Lower leg skin (tissue), 4 donors: ENCODE results near the gene KLHL6. TPM values are rescaled to one million over a fixed set of nuclear protein-coding genes. Genes with fewer than 3 reads are reported as not detected.
"Not testable (repeated sequence)": the region's sequence is repeated elsewhere in the genome, so short reads cannot be mapped to it uniquely, and the experiment has no call there.

Experiments used
- DNase-seq, 2 donors: peaks; one replicate each; pipeline ENCODE4 v3.0.0-alpha.2; 2019; ENCODE audit warnings: low spot score in 2 of 2
- H3K4me3 ChIP-seq: fragments of 200-600 bp; sonication (generic); 2 replicates; pipeline ENCODE4 v1.5.1; 2017; ENCODE audit warnings: mild to moderate bottlenecking, low read depth; ENCODE audit not compliant: poor library complexity, severe bottlenecking
- POLR2A ChIP-seq, 2 donors: fragments of 450-650 bp; IDR thresholded peaks; one replicate each; pipeline ENCODE4 v1.6.1; 2016 to 2017; ENCODE audit warnings: antibody characterized with exemption in 2 of 2, mild to moderate bottlenecking in 1 of 2, moderate library complexity in 1 of 2
- WGBS, 2 donors: methylation state at CpG; one replicate each; pipeline ENCODE4 v1.1.5; 2018; 5-methylcytosine and 5-hydroxymethylcytosine counted together
- intact Hi-C: fragments of 100-400 bp; cut with DNase I; formaldehyde crosslinking; loops from one replicate; pipeline ENCODE4 v1.15.0; 2023; ENCODE audit warnings: low total_unique reads
- total RNA-seq, 4 donors: library from RNA; depleted of rRNA; stranded (reverse); fragments of >200 nt; gene quantifications; one replicate each; pipeline ENCODE4 v1.1.0, GENCODE V29; 2016
- TF ChIP-seq, protein P1 (sequence below), 3 donors: fragments of 450-650 bp; IDR thresholded peaks; one replicate each; pipeline ENCODE4 v1.5.1; 2016; ENCODE audit warnings: antibody characterized with exemption in 3 of 3, mild to moderate bottlenecking in 3 of 3, moderate library complexity in 2 of 3

KLHL6 gene
- total RNA-seq, 4 donors from 2014 or later: 0.10 to 0.58 (median 0.23) TPM

- intact Hi-C loops: loop anchor here (10.0 kb wide), 1 partner anchor 293 kb away; no protein-coding TSS in a partner anchor
- WGBS, 2 donors: 60 to 62% methylated on average over 6 of the region's 6 CpGs
- no peak overlapping the region for H3K4me3 ChIP-seq
- DNase-seq: no peak
- TF ChIP-seq, protein P1, sequence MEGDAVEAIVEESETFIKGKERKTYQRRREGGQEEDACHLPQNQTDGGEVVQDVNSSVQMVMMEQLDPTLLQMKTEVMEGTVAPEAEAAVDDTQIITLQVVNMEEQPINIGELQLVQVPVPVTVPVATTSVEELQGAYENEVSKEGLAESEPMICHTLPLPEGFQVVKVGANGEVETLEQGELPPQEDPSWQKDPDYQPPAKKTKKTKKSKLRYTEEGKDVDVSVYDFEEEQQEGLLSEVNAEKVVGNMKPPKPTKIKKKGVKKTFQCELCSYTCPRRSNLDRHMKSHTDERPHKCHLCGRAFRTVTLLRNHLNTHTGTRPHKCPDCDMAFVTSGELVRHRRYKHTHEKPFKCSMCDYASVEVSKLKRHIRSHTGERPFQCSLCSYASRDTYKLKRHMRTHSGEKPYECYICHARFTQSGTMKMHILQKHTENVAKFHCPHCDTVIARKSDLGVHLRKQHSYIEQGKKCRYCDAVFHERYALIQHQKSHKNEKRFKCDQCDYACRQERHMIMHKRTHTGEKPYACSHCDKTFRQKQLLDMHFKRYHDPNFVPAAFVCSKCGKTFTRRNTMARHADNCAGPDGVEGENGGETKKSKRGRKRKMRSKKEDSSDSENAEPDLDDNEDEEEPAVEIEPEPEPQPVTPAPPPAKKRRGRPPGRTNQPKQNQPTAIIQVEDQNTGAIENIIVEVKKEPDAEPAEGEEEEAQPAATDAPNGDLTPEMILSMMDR (IDR thresholded peaks at IDR 0.05): no peak
- no peak for TF ChIP-seq POLR2A (IDR thresholded peaks at IDR 0.05)
Measured at GRCh38 chr3:183472155-183472554, 83.4 kb downstream of the KLHL6 start.

GRCh38 chr3:183468424-183468823, 87.1 kb downstream of the KLHL6 start:
- TF ChIP-seq, protein P1 (IDR thresholded peaks at IDR 0.05): no peak
- no peak for TF ChIP-seq POLR2A (IDR thresholded peaks at IDR 0.05)
- intact Hi-C loops: no loop called here
- no peak for DNase-seq
- no peak overlapping the region for H3K4me3 ChIP-seq
- 80 to 92% methylated on average over 1 of the region's 1 CpG for whole genome bisulfite sequencing, 2 donors

GRCh38 chr3:183466575-183466974, 88.9 kb downstream of the KLHL6 start:
- WGBS, 2 donors: 61 to 82% methylated on average over 3 of the region's 3 CpGs
- intact Hi-C loops: no loop called here
- no peak overlapping the region for H3K4me3 ChIP-seq
- no peak for DNase-seq
- TF ChIP-seq POLR2A (IDR thresholded peaks at IDR 0.05): no peak
- TF ChIP-seq, protein P1 (IDR thresholded peaks at IDR 0.05): no peak

- H3K4me3 ChIP-seq, DNase-seq, intact Hi-C loops: not testable (repeated sequence)
- WGBS, 2 donors: 79 to 83% methylated on average over 13 of the region's 13 CpGs
Measured at GRCh38 chr3:183465710-183466109, 89.8 kb downstream of the KLHL6 start.

- 69 to 86% methylated on average over 2 of the region's 2 CpGs for WGBS, 2 donors
- intact Hi-C loops: no loop called here
- no peak for TF ChIP-seq POLR2A (IDR thresholded peaks at IDR 0.05)
- TF ChIP-seq, protein P1 (IDR thresholded peaks at IDR 0.05): no peak
Measured at GRCh38 chr3:183464480-183464879, 91.0 kb downstream of the KLHL6 start.

DNA sequence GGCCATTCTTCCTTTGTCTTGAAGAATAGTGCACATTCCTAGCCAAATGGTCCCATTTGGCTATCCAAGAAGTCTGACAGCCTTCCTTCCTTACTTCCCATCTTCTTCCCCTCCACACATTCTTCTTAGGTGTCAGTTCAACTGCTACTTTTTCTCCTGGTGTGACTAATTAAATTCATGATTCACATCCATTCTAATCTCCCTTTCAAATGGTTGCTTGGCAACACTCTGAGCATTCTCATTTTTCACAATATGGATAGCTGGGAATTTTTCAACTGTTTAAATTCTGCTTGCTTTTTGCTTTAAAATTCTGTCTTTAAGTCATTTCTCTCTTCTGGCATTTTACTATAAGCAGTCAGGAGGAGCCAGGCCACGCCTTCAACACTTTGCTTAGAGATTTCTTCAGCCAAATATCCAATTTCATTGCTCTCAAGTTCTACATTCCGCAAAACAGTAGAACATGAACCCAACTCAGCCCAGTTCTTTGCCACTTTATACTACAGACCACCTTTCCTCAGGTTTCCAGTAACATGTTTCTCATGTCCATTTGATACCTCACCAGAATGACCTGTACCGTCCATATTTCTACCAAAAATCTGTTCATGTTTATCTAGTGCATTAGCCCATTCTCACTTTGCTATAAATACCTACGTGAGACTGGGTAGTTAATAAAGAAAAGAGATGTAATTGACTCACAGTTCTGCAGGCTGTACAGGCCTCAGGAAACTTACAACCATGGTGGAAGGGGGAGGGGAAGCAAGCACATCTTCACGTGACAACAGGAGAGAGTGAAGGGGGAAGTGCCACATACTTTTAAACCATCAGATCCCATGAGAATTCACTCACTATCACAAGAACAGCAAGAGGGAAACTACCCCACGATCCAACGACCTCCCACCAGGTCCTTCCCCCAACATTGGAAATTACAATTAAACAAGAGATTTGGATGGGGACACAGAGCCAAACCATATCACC, 95.1 kb downstream of the KLHL6 start:
- no peak for DNase-seq
- TF ChIP-seq POLR2A (IDR thresholded peaks at IDR 0.05): no peak
- TF ChIP-seq, protein P1 (IDR thresholded peaks at IDR 0.05): no peak
- no peak overlapping the region for H3K4me3 ChIP-seq
- 88% methylated on average over 7 of the region's 7 CpGs for WGBS, 2 donors
- intact Hi-C loops: no loop called here

More at GRCh38 chr3:183464480-183464879, 91.0 kb downstream of the KLHL6 start:
- no peak for DNase-seq
- H3K4me3 ChIP-seq: no peak overlapping the region
